Jurkat, Clone E6-1 (cell line): ENCODE data around the gene PPP2R5C.
A peak's percentile ranks its signal among the peaks of the same experiment; 100 is the strongest.
"Not testable (repeated sequence)": the region's sequence is repeated elsewhere in the genome, so short reads cannot be mapped to it uniquely, and the experiment has no call there.

Experiments
- DNase-seq: peaks from one replicate; pipeline ENCODE4 v3.0.0-alpha.2; 2011; ENCODE audit warnings: low read depth, low spot score
- H3K4me3 ChIP-seq: 2 replicates; pipeline ENCODE4 v1.5.1; 2011; ENCODE audit warnings: mild to moderate bottlenecking, low read length, control low read depth, moderate library complexity

The PPP2R5C gene

GRCh38 chr14:101726295-101726953, 35.1 kb upstream of the PPP2R5C start:
- H3K4me3 ChIP-seq = no peak overlapping the region
- DNase-seq = no peak

- no peak for DNase-seq
- no peak overlapping the region for H3K4me3 ChIP-seq
Observed at GRCh38 chr14:101726954-101727302, 34.6 kb upstream of the PPP2R5C start.

DNA sequence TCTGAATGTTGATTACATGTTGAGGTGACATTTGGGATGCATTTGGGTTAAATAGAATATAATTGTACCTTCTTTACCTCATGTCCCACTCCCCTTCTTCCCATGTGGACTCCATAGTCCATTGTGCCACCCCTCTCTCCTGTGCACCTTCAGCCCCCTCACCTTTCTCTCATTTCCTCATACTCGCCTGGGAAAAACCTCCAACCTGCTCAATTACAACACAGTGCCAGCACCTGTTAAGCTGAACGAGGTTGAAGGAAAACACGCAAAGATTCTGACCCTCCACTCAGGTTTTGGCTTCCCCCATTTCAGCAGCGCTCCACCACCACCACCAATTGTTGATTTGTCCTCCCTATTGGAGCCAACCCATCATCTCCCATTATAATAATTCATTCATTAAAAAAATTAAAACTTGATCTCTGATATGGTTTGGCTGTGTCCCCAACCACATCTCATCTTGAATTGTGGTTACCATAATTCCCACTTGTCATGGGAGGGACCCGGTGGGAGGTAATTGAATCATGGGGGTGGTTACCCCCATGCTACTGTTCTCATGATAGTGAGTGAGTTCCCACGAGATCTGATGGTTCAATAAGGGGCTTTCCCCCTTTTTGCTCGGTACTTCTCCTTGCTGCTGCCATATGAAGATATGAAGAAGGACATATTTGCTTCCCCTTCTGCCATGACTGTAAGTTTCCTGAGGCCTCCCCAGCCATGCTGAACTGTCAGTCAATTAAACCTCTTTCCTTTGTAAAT, 33.7 kb upstream of the PPP2R5C start:
- H3K4me3 ChIP-seq = no peak overlapping the region
- DNase-seq = no peak

GRCh38 chr14:101728367-101728742, 33.2 kb upstream of the PPP2R5C start:
- no peak for DNase-seq
- no peak overlapping the region for H3K4me3 ChIP-seq

GRCh38 chr14:101729382-101729781, 32.1 kb upstream of the PPP2R5C start:
- no peak for DNase-seq
- H3K4me3 ChIP-seq = no peak overlapping the region

DNA sequence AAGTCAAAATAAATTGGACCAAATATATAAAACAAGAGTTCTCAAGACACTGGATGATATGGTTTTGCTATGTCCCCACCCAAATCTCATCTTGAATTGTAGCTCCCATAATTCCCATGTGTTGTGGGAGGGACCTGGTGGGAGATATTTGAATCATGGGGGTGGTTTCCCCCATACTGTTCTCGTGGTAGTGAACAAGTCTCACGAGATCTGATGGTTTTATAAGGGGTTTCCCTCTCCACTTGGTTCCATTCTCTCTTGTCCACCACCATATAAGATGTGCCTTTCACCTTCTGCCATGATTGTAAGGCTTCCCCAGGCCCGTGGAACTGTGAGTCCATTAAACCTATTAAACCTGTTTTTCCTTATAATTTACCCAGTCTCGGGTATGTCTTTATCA, 31.4 kb upstream of the PPP2R5C start:
- H3K4me3 ChIP-seq, DNase-seq: not testable (repeated sequence)

- H3K4me3 ChIP-seq = no peak overlapping the region
- no peak for DNase-seq
Observed at GRCh38 chr14:101730626-101731186, 30.8 kb upstream of the PPP2R5C start.

DNA sequence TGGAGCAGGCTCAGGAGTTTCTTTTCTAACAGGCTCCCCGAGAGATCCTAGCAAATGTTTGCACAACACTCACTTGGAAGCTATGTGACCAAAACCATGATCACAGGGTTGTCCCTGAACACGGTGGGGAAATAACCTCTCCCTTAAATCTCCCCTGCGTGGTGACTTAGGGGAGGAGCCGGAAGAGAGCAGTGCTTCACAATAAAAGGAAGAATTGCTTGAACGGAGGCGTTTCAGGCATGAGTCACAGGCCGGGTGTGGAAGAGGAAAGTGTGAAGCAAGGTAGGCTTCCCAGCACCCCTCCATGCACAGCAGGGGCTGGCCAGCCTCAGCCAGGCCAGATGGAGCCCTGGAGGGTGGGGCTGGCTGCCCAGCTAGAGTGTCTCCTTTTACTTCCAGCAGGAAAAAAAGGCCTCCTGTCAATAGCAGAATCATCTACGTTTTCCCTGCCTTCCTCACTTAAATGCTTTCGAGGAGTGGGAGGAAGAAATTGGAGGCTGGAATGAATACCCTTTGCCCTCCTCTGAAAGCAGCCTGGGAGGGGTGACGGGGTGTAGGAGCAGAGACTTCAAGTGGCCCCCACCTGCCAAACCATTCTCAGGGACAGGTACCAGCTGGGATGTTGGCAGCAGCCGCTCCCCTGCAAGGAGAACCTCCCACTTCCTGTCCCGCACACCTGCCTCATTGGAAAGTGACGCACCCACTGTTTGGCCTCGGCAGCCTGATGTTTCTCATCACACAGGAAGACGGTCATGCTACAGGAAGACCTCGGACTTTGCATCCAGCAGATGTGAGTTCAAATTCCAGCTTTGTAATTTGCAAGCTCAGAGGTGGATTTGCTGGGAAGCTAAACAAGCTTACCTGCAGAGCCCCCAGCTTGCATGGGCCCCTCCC, 30.1 kb upstream of the PPP2R5C start:
- DNase-seq = peak; percentile 70
- no peak overlapping the region for H3K4me3 ChIP-seq

DNA sequence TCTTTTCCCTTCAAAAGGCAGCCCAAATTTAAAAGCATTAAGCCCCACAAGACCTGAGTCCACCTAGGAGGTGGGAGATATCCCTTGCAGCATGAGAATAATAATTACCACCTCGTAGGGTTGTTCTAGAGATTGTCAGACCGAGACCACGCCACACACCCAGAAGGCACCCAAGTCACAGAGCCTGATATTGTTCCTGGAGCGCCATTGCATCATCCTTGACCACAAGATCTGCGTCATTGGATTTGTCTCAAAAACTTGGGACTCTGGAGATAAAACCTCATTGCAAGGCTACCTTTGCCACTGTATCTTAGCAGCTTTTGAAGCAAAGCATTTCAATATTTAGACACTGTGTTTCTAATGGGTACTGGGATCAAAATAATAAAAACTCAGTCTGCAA, 29.4 kb upstream of the PPP2R5C start:
- H3K4me3 ChIP-seq = no peak overlapping the region
- no peak for DNase-seq

DNA sequence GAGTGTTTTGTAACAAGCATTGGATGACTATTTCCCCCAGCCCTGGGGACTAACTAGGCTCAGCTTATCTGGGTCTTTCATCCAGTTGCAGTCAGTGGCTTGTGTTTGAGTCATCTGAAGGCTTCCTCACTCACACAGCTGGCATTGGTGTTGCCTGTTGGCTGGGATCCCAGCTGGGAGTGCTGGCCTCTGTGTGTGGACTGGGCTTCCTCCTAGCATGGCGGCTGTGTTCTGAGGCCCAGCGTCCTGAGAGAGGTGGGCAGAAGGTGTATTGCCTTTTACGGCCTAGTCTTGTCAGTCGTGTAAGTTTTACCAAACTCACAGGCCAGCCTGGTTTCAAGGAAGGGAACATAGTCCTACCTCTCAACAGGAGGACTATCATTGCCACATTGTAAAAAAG, 28.3 kb upstream of the PPP2R5C start:
- no peak for DNase-seq
- H3K4me3 ChIP-seq = no peak overlapping the region

DNA sequence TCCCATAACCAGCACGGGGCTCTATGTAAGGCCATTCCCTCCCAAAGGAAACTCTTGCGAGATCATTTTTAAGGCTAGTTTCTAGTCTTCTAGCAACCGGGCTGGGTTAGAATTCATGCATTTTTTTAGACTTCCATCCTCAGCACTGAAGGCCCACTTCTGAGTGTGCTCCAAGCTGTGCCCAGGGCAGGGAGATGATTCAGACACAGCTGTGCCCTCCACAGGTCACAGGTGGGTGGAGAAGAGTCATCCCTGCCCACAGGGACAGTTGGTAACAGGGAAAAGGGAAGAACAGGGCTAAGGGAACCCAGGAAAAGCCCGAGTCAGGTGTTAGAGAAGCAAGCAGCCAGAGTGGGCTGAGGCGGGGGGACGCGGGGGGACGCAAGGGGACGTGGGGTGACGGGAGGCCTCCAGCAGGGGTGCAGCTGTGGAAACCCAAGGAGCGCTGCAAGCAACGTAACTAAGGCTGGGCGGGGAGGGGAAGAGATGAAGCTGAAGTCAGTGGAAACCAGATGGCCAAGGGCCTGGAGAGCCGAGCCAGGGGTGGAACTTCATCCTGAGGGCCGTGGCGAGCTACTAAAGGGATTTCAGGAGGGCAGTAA, 27.2 kb upstream of the PPP2R5C start:
- DNase-seq = no peak
- no peak overlapping the region for H3K4me3 ChIP-seq

GRCh38 chr14:101735453-101735852, 26.1 kb upstream of the PPP2R5C start:
- DNase-seq = no peak
- H3K4me3 ChIP-seq = no peak overlapping the region

- no peak overlapping the region for H3K4me3 ChIP-seq
- no peak for DNase-seq
Observed at GRCh38 chr14:101736071-101736470, 25.4 kb upstream of the PPP2R5C start.

DNA sequence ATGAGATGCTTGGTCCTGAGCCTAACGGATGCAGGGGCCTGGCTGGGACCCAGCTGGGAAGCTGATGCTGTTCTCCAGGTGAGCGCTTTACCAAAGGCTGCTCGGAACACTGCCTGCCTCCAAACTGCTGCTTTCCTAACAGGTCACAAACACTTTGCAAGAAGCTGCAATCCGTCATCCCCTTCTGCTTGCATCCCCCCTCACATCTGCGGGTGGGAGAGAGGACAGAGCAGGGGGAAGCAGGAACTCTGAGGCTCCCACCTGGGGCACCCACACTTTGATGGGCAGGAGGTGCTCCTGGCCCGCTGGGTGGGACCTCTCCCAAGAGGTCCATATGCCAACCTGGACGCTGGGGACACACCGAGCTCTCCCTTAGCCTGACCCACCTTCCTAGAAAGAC, 24.9 kb upstream of the PPP2R5C start:
- H3K4me3 ChIP-seq = no peak overlapping the region
- DNase-seq = no peak

GRCh38 chr14:101737414-101738339, 23.8 kb upstream of the PPP2R5C start:
- no peak for DNase-seq
- H3K4me3 ChIP-seq = no peak overlapping the region

DNA sequence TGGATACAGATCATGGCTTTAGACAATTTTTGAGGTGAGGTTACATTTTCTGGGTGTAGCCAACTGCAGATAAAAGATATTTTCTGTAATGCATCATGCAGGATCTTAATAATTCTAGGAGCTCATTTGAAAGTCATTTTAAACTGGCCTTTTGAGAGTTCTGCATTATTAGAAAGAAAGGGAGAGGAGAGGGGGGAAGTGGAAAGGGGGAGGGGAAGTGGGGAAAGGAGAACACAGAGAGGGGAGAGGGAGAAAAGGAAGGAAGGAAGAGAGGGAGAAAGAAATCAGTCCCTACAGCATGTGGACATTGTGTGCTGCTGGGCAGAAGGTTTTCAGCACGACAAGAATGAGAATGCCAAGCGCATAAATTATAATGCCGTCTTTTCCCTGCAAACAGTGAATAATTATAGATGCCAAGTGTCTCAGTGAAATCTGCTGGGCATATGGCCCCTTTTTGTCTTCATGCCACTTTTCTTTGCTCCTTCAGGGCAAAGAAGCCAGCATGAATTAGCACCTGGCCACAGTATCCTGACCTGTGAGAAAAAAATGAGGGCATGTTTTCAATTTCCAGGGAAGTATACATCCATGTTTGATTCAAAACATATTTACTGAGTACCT, 22.7 kb upstream of the PPP2R5C start:
- no peak overlapping the region for H3K4me3 ChIP-seq
- no peak for DNase-seq

GRCh38 chr14:101739446-101740141, 21.9 kb upstream of the PPP2R5C start:
- DNase-seq = no peak
- H3K4me3 ChIP-seq = no peak overlapping the region
